HG03432 (cell line): ENCODE measurements around the gene TTC4.

Experiments
- ATAC-seq: cut with Tn5 transposase; IDR thresholded peaks from one replicate; pipeline ENCODE4 v1.9.1; 2021; ENCODE audit warnings: mild to moderate bottlenecking, moderate library complexity; ENCODE audit not compliant: unreplicated experiment

TTC4 gene

DNA sequence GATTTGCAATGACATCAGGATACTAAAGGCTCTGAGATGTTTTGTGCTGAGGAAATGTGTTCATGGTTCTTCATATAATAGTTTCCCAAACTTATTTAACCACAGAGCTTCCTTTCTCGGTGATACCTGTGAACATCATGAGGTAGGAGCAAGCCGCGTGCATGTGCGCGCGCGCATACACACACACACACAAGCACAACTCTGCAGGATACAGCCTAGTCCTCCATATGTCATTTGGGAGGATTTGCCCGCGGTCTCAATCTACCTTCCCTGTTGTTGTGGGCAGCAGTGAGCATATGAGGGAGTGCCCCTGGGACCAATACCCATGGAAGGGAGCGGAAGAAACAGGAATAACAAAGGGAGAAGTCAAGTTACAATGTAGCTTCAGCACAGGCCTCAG is 12.2 kb upstream of the TTC4 start:
- no peak for ATAC-seq

DNA sequence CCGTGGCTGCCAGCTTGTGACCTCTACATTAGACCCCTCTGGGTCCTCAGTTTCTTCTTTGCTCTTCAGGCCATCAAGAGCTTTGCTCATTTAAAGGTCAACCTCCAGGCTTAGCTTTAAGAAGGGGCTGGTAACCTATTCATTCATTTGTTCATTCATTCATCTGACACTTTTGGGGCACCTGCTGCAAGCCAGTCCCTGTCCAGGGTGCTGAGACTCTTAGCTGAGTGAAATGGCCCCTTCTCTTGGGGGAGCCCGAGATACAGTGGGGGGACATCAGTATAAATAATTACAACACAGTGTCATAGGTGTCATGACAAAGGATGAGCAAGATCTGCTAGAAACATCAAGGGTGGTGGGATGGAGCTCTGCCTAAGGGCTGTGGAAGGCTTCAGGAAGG is 10.5 kb upstream of the TTC4 start:
- ATAC-seq, result no peak

GRCh38 chr1:54706419-54706818 is 9.2 kb upstream of the TTC4 start:
- ATAC-seq, result no peak

- no peak for ATAC-seq
These were observed 7.3 kb upstream of the TTC4 start for GRCh38 chr1:54708385-54708784.

GRCh38 chr1:54709547-54710292 is 5.9 kb upstream of the TTC4 start:
- ATAC-seq, result no peak

GRCh38 chr1:54710434-54710833 is 5.2 kb upstream of the TTC4 start:
- no peak for ATAC-seq

- ATAC-seq, result no peak
These were observed 4.8 kb upstream of the TTC4 start for GRCh38 chr1:54710841-54711240.

GRCh38 chr1:54711536-54711935 is 4.1 kb upstream of the TTC4 start:
- no peak for ATAC-seq

DNA sequence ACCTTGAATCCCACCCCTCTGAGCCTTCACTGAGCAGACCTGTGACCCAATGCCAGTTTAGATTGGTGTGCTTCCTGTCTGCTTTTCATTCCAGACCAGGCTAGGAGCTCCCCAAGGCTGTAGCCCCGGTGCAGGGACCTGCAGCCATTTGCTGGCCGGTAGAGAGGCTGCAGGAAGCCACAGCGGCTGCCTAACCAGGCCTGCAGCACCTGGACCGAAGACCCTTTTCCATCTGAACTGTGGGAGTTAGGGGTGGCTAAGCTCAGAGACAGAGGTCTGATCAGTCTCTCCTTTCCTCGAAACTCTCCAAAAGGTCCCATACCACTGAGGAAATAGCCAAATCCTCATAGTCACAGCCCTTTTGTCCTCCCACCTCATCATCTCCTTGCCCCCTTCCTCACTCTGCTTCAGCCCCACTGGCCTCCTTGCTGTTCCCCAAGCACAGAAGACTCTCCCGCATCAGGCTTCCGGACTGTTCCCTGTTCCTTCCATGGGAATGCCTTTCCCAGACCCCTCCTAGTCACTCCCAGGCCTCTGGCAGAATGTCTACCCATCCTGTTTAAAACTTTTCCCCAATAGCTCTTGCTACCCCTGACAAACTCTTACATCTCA is 674 bp upstream of the TTC4 start:
- no peak for ATAC-seq

DNA sequence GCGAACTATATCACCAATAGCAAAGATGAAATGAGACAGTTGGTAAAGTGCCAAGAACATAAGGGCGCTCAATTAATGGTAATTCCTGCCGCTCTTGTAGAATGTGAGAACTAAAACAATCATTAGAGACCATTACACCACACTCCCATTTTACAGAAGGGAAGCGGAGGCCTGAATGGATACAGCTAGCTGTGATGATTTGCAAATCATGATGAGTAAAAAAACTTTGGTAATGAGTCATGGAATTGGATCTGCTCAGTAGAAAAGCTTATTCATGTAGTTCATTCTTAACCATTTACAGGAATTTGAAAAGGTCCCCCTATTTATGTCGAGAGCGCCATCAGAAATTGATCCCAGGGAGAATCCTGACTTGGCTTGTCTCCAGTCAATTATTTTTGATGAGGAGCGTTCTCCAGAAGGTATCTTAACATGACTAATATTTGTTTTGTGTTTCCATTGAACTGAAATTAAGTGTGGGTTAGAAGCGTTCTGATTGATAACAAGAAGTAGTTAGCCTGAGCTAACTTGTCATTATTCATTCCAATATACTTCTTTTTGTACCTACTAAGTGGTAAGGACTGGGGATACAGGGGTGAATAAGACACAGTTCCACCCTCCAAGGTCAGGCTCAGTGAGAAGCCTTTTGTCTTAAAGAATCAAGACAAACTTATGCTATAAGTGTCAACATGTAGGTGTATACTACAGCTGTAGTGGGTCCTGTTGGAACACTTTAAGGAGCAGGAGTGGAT is 812 bp downstream of the TTC4 start:
- no peak for ATAC-seq

DNA sequence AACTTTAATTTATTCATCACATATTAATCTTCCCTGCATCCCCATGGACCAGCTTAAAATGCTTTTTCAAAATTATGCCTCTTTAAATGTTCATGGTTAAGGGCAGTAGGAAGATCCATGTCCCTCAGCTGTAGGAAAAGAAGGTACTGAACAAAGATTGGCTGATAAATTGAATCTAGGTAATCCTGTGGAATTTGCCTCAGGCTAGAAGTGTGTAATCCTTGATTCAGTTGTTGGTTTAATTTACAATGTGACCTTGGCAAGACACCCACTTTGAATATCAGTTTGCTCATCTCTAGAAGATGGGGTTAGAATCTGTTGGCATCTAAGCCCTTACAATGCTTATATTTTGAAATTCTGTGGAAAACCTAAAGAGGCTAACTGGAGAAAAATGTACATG is 6.1 kb downstream of the TTC4 start:
- ATAC-seq, result no peak

DNA sequence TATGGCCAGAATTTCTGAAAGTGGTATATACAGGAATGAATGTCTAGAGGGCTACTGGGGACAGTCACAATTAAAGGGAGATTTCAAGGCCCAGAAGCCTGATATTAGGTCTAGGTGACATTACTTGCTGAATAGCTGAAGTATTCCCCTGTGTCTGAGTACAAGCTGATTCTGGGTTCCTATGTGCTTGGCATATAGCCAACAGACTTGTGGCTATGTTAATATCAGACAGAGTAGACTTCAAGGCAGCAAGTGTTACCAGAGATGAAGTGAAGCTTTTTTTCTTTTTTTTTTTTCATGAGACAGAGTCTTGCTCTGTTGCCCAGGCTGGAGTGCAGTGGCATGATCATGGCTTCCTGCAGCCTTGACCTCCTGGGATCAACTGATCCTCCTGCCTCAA is 8.3 kb downstream of the TTC4 start:
- ATAC-seq, result no peak

DNA sequence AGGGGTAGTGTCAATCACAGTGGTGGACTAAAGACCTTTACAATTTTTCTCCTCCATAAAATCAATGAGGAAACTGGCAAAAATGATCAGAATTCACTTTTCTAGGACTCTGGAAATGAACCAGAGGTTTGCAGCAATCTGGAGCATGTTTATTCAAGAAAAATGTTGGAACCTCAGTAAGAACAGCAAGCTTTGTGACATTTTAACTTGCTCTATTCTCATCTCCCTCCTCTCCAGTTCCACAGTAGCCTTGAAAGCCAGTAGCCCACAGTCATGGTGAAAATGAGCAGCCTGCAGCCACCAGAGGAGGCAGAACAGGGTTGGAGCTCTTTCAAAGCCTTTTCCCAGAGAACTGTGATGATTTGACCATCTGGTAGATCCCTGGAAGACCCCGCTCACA is 9.1 kb downstream of the TTC4 start:
- ATAC-seq, result no peak

DNA sequence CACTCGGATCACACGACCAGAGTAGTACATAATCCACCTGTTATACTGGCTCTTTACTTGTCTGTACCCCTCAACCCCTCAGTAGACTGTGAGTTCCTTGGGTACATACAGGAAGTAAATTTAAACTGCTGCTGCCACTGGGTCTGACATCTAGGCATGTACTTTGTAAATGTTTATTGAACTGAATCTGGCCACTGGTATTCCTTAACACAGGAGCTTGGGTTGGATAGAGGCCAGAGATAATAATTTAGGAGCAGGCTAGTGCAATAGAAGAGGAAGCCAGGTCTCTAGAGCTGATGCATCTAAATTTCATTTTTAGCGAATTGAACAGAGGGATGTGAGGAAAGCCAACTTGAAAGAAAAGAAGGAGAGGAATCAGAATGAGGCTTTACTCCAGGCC is 12.4 kb downstream of the TTC4 start:
- no peak for ATAC-seq

GRCh38 chr1:54736685-54737084 is 21.0 kb downstream of the TTC4 start:
- ATAC-seq, result no peak

GRCh38 chr1:54738244-54738643 is 22.6 kb downstream of the TTC4 start:
- no peak for ATAC-seq

- ATAC-seq, result no peak
These were observed 25.9 kb downstream of the TTC4 start for GRCh38 chr1:54741531-54741930.

- no peak for ATAC-seq
These were observed 26.6 kb downstream of the TTC4 start for GRCh38 chr1:54742282-54742681.

GRCh38 chr1:54743416-54744226 is 28.0 kb downstream of the TTC4 start:
- ATAC-seq, result no peak

GRCh38 chr1:54744696-54745095 is 29.0 kb downstream of the TTC4 start:
- no peak for ATAC-seq

DNA sequence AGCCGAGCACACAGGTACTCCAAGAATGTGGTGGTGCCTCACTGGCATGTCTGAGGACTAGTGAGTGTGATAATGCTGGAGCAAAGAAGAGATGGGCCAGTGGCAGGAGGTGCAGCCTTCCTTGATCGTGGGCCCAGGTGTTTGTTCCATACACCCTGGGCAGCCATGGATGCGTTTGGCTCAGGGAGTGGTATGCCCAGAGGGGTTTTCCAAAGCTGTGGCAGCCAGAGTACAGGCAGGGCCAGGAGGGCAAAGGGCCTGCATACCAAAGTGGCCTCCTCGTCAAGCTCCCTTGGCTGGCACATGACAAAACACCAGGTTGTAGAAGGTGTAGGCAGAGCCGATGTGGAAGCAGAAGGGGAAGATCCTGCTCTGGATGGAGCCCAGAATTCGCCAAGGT is 29.6 kb downstream of the TTC4 start:
- no peak for ATAC-seq
